ENCODE measurements around the gene CCNB2.

DNA sequence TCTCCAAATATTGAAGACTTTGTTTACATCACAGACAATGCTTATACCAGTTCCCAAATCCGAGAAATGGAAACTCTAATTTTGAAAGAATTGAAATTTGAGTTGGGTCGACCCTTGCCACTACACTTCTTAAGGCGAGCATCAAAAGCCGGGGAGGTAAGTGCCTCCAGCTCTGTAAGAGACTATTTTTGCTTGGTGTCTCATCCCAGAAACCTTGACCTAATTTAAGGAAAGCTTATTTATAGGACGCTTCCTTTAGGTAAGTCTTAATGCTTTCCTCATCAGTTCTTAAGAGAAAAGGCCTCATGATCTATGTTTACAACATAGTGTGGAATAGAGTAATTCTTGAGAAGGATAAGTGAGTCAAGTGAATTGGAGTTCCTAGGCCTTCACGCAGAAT, 11.8 kb downstream of the CCNB2 start:
- TF ChIP-seq, protein P1, sequence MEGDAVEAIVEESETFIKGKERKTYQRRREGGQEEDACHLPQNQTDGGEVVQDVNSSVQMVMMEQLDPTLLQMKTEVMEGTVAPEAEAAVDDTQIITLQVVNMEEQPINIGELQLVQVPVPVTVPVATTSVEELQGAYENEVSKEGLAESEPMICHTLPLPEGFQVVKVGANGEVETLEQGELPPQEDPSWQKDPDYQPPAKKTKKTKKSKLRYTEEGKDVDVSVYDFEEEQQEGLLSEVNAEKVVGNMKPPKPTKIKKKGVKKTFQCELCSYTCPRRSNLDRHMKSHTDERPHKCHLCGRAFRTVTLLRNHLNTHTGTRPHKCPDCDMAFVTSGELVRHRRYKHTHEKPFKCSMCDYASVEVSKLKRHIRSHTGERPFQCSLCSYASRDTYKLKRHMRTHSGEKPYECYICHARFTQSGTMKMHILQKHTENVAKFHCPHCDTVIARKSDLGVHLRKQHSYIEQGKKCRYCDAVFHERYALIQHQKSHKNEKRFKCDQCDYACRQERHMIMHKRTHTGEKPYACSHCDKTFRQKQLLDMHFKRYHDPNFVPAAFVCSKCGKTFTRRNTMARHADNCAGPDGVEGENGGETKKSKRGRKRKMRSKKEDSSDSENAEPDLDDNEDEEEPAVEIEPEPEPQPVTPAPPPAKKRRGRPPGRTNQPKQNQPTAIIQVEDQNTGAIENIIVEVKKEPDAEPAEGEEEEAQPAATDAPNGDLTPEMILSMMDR (IDR thresholded peaks at IDR 0.05), result no peak
- no peak for TF ChIP-seq POLR2A (IDR thresholded peaks at IDR 0.05; ENCODE audit: low read depth)
- no peak for TF ChIP-seq EP300 (IDR thresholded peaks at IDR 0.05)
- no peak for TF ChIP-seq POLR2AphosphoS5 (IDR thresholded peaks at IDR 0.05)

All from esophagus muscularis mucosa (tissue), 4 donors.